ENCODE data around the gene TNNT2.

TNNT2 gene

GRCh38 chr1:201421041-201421440 is 43.6 kb upstream of the TNNT2 start:
- CTCF ChIA-PET: no interaction called here
- TF ChIP-seq ELF4 (IDR thresholded peaks at IDR 0.05) (no peak), BHLHE40 (IDR thresholded peaks at IDR 0.05; ENCODE audit: borderline replicate concordance) (no peak), ARNT (IDR thresholded peaks at IDR 0.05) (no peak), NFRKB (IDR thresholded peaks at IDR 0.05) (no peak), CTBP1 (IDR thresholded peaks at IDR 0.05; ENCODE audit: borderline replicate concordance) (no peak), LEF1 (IDR thresholded peaks at IDR 0.05; ENCODE audit: borderline replicate concordance) (no peak), ZNF384 (IDR thresholded peaks at IDR 0.05) (no peak), PKNOX1 (IDR thresholded peaks at IDR 0.05) (no peak), SUZ12 (IDR thresholded peaks at IDR 0.05) (no peak), SP1 (IDR thresholded peaks at IDR 0.05) (no peak), HDGF (IDR thresholded peaks at IDR 0.05; ENCODE audit: borderline replicate concordance) (no peak), FOXA1 (IDR thresholded peaks at IDR 0.05) (no peak)
- POLR2A ChIA-PET: no interaction called here
- DNase-seq (ENCODE audit: extremely low spot score): no peak

- ChIA-PET POLR2A (no interaction called here), CTCF (no interaction called here)
- DNase-seq (ENCODE audit: extremely low spot score): no peak
- TF ChIP-seq SP1 (IDR thresholded peaks at IDR 0.05): no peak
- TF ChIP-seq ELF4 (IDR thresholded peaks at IDR 0.05): no peak
Observed at GRCh38 chr1:201420608-201421002, 43.1 kb upstream of the TNNT2 start.

- ChIA-PET POLR2A (no interaction called here), CTCF (interaction anchor here (1.1 kb wide), 1 partner anchor 15 kb away, joined by 4 read pairs; no protein-coding TSS in a partner anchor)
- TF ChIP-seq FOXM1 (IDR thresholded peaks at IDR 0.05; ENCODE audit: borderline replicate concordance) (no peak), ARNT (IDR thresholded peaks at IDR 0.05) (no peak), L3MBTL2 (conservative IDR thresholded peaks at IDR 0.05) (no peak), HDGF (IDR thresholded peaks at IDR 0.05; ENCODE audit: borderline replicate concordance) (no peak), SP1 (IDR thresholded peaks at IDR 0.05) (no peak), PKNOX1 (IDR thresholded peaks at IDR 0.05) (no peak), LEF1 (IDR thresholded peaks at IDR 0.05; ENCODE audit: borderline replicate concordance) (no peak), FOXK2 (IDR thresholded peaks at IDR 0.05) (no peak), TARDBP (IDR thresholded peaks at IDR 0.05) (no peak), NFRKB (IDR thresholded peaks at IDR 0.05) (no peak)
- DNase-seq (ENCODE audit: extremely low spot score): no peak
Observed at GRCh38 chr1:201419746-201420607, 42.5 kb upstream of the TNNT2 start.

GRCh38 chr1:201419256-201419655 is 41.8 kb upstream of the TNNT2 start:
- CTCF ChIA-PET: interaction anchor here (1.1 kb wide), 1 partner anchor 16 kb away, joined by 4 read pairs; no protein-coding TSS in a partner anchor

GRCh38 chr1:201418461-201418860 is 41.0 kb upstream of the TNNT2 start:
- TF ChIP-seq BHLHE40 (IDR thresholded peaks at IDR 0.05; ENCODE audit: borderline replicate concordance): no peak
- no peak for TF ChIP-seq PKNOX1 (IDR thresholded peaks at IDR 0.05)
- TF ChIP-seq FOXA1 (IDR thresholded peaks at IDR 0.05): no peak
- TF ChIP-seq FOXM1 (IDR thresholded peaks at IDR 0.05; ENCODE audit: borderline replicate concordance): no peak
- TF ChIP-seq ZNF384 (IDR thresholded peaks at IDR 0.05): no peak
- no peak for TF ChIP-seq NFRKB (IDR thresholded peaks at IDR 0.05)
- no peak for TF ChIP-seq L3MBTL2 (conservative IDR thresholded peaks at IDR 0.05)
- TF ChIP-seq SP1 (IDR thresholded peaks at IDR 0.05): no peak
- no peak for TF ChIP-seq FOXK2 (IDR thresholded peaks at IDR 0.05)
- no peak for TF ChIP-seq CTBP1 (IDR thresholded peaks at IDR 0.05; ENCODE audit: borderline replicate concordance)
- TF ChIP-seq ELF4 (IDR thresholded peaks at IDR 0.05): no peak
- no peak for TF ChIP-seq HDGF (IDR thresholded peaks at IDR 0.05; ENCODE audit: borderline replicate concordance)
- TF ChIP-seq LEF1 (IDR thresholded peaks at IDR 0.05; ENCODE audit: borderline replicate concordance): no peak
- no peak for TF ChIP-seq TARDBP (IDR thresholded peaks at IDR 0.05)
- no peak for TF ChIP-seq SUZ12 (IDR thresholded peaks at IDR 0.05)
- no peak for TF ChIP-seq ARNT (IDR thresholded peaks at IDR 0.05)
- no peak for DNase-seq (ENCODE audit: extremely low spot score)
- ChIA-PET POLR2A (no interaction called here), CTCF (interaction anchor here (0.8 to 1.4 kb wide), 2 partner anchors 9 to 17 kb away, joined by 3 read pairs; no protein-coding TSS in a partner anchor)

More at GRCh38 chr1:201419256-201419655, 41.8 kb upstream of the TNNT2 start:
- POLR2A ChIA-PET: no interaction called here
- no peak for DNase-seq (ENCODE audit: extremely low spot score)
- TF ChIP-seq BHLHE40 (IDR thresholded peaks at IDR 0.05; ENCODE audit: borderline replicate concordance) (no peak), NFRKB (IDR thresholded peaks at IDR 0.05) (no peak), ELF4 (IDR thresholded peaks at IDR 0.05) (no peak), SP1 (IDR thresholded peaks at IDR 0.05) (no peak), L3MBTL2 (conservative IDR thresholded peaks at IDR 0.05) (no peak), HDGF (IDR thresholded peaks at IDR 0.05; ENCODE audit: borderline replicate concordance) (no peak), TARDBP (IDR thresholded peaks at IDR 0.05) (no peak), CTBP1 (IDR thresholded peaks at IDR 0.05; ENCODE audit: borderline replicate concordance) (no peak), ARNT (IDR thresholded peaks at IDR 0.05) (no peak), PKNOX1 (IDR thresholded peaks at IDR 0.05) (no peak)

Measured in HEK293T (cell line).